ENCODE results near the gene GDI1.
"Not testable (repeated sequence)": the region's sequence is repeated elsewhere in the genome, so short reads cannot be mapped to it uniquely, and the experiment has no call there.

DNA sequence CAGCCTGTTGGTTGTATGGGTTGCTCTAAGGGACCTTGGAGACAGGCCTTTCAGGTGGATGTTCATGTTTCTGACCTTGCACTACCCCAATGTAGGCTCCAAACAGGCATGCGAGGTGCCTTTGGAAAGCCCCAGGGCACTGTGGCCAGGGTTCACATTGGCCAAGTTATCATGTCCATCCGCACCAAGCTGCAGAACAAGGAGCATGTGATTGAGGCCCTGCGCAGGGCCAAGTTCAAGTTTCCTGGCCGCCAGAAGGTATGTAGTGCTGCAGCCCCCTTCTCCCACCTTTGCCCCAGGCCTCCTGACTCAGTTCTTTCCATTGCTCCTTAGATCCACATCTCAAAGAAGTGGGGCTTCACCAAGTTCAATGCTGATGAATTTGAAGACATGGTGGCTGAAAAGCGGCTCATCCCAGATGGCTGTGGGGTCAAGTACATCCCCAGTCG lies 36.6 kb upstream of the GDI1 start:
- not testable (repeated sequence) for TF ChIP-seq POLR2AphosphoS5 (IDR thresholded peaks at IDR 0.05; ENCODE audit: low read depth, low read length); POLR2A (IDR thresholded peaks at IDR 0.05; ENCODE audit: low read depth, low read length); TAF1 (IDR thresholded peaks at IDR 0.05; ENCODE audit: borderline replicate concordance, low read depth, low read length)
